K562 (cell line): ENCODE data around the gene PRR7. TPM values are rescaled to one million over a fixed set of nuclear protein-coding genes. Genes with fewer than 3 reads are reported as not detected.

Source experiments
- ATAC-seq: fragments of 200-7000 bp; cut with Tn5 transposase; 3 replicates; pipeline ENCODE4 v1.9.1; 2020; ENCODE audit warnings: moderate library complexity
- Bru-seq: library from RNA; stranded (reverse); fragments of 400-500 nt; gene quantifications from one replicate; lab custom pipeline; 2021; lab: Mats Ljungman, UMichigan
- BruChase-seq, 2 experiments: library from RNA; stranded (reverse); fragments of 400-500 nt; gene quantifications; one replicate each; lab custom pipeline; 2021; lab: Mats Ljungman, UMichigan
- BruUV-seq: library from RNA; stranded (reverse); fragments of 400-500 nt; replicated peaks from 2 replicates; lab custom pipeline; 2021; lab: Mats Ljungman, UMichigan
- CTCF ChIA-PET: fragments of 300-600 bp; formaldehyde crosslinking; extraction: SDS; loops from one replicate; lab custom pipeline; 2021; ENCODE audit warnings: low intra/inter-chr PET ratio; lab: Yijun Ruan, JAX
- POLR2A ChIA-PET: fragments of 300-600, 350-650 bp; sonication (Branson Sonifier 250); formaldehyde crosslinking; extraction: SDS; loops from one replicate; lab custom pipeline; 2021; ENCODE audit warnings: antibody characterized with exemption, inconsistent platforms; lab: Yijun Ruan, JAX
- DNase-seq, 4 experiments: peaks; one replicate each; pipeline versions ENCODE4 v3.0.0 to v3.0.0-alpha.2; 2011 to 2018; ENCODE audit warnings: low spot score in 3 of 4, mixed read lengths in 3 of 4; ENCODE audit errors: extremely low read depth in 1 of 4
- FAIRE-seq: peaks from 2 replicates; lab custom pipeline; 2011; peaks lifted over from hg19 to GRCh38; lab: Jason Lieb, UNC
- H2AFZ ChIP-seq: 2 replicates; pipeline ENCODE4 v1.6.0; 2011; ENCODE audit warnings: low read depth, low read length, control low read depth, inconsistent platforms
- H3K27ac ChIP-seq: fragments of 200-600 bp; 3 replicates; pipeline ENCODE4 v1.8.0; 2011; ENCODE audit warnings: low read depth, mild to moderate bottlenecking, control low read depth, inconsistent platforms, low read length, moderate library complexity, mixed read lengths; ENCODE audit errors: extremely low read depth
- H3K27me3 ChIP-seq, 2 experiments: fragments of 300-600 bp in 1 of 2; 2 replicates in 1 of 2; 3 replicates in 1 of 2; pipeline versions ENCODE4 v1.6.0 to v1.8.0; 2011; ENCODE audit warnings: inconsistent platforms in 2 of 2, low read length in 2 of 2, mild to moderate bottlenecking in 1 of 2, mixed read lengths in 1 of 2, moderate library complexity in 1 of 2; ENCODE audit not compliant: control insufficient read depth in 2 of 2, insufficient read depth in 2 of 2
- H3K36me3 ChIP-seq: fragments of 300-600 bp; 3 replicates; pipeline ENCODE4 v1.8.0; 2011; ENCODE audit warnings: mild to moderate bottlenecking, low read length, inconsistent platforms; ENCODE audit not compliant: control insufficient read depth, insufficient read depth
- H3K4me1 ChIP-seq, 2 experiments: fragments of 200-600 bp in 1 of 2; replicated peaks in 1 of 2; 2 replicates in 1 of 2; 3 replicates in 1 of 2; pipeline versions ENCODE4 v1.5.1 to v1.8.0; 2011; ENCODE audit warnings: inconsistent platforms in 2 of 2, low read length in 2 of 2, mild to moderate bottlenecking in 1 of 2, mixed read lengths in 1 of 2, moderate library complexity in 1 of 2; ENCODE audit not compliant: control insufficient read depth in 2 of 2, insufficient read depth in 2 of 2
- H3K4me2 ChIP-seq: 2 replicates; pipeline ENCODE4 v1.6.1; 2011; ENCODE audit warnings: low read length, control low read depth, inconsistent platforms, mixed read lengths; ENCODE audit not compliant: insufficient read depth
- H3K4me3 ChIP-seq: fragments of 200-600 bp; sonication (generic), shearing (Covaris generic); 2 replicates; pipeline ENCODE4 v1.5.1; 2016; ENCODE audit warnings: control low read depth, inconsistent platforms
- H3K79me2 ChIP-seq: fragments of 200-600 bp; 3 replicates; pipeline ENCODE4 v1.8.0; 2011; ENCODE audit warnings: low read length, inconsistent platforms; ENCODE audit not compliant: control insufficient read depth, insufficient read depth
- H3K9ac ChIP-seq, 2 experiments: 2 replicates each; pipeline versions ENCODE4 v1.6.0 to v1.6.1; 2011; ENCODE audit warnings: low read depth in 2 of 2, low read length in 2 of 2, control low read depth in 1 of 2, inconsistent platforms in 1 of 2, mild to moderate bottlenecking in 1 of 2, mixed read lengths in 1 of 2; ENCODE audit not compliant: insufficient read depth in 1 of 2
- H3K9me1 ChIP-seq: one replicate; pipeline ENCODE4 v1.6.0; 2011; ENCODE audit warnings: inconsistent platforms, mild to moderate bottlenecking, low read length, moderate library complexity; ENCODE audit not compliant: control insufficient read depth, insufficient read depth
- H3K9me3 ChIP-seq: replicated peaks from 2 replicates; pipeline ENCODE4 v1.5.1; 2011; ENCODE audit warnings: low read depth, low read length, inconsistent platforms; ENCODE audit not compliant: control insufficient read depth, insufficient read depth
- H4K20me1 ChIP-seq: replicated peaks from 2 replicates; pipeline ENCODE4 v1.6.1; 2011; ENCODE audit warnings: low read length, inconsistent platforms, mixed read lengths; ENCODE audit not compliant: control insufficient read depth, insufficient read depth
- CBX1 ChIP-seq: sonication (generic); IDR thresholded peaks from 2 replicates; pipeline ENCODE4 v1.6.1; 2016; ENCODE audit warnings: antibody characterized with exemption, low read depth, mild to moderate bottlenecking
- E2F3 ChIP-seq: fragments of 250-450 bp; sonication (Bioruptor Pico); IDR thresholded peaks from 2 replicates; pipeline ENCODE4 v1.4.0; 2020; ENCODE audit warnings: mild to moderate bottlenecking
- HDAC6 ChIP-seq: IDR thresholded peaks from 2 replicates; pipeline ENCODE4 v1.6.1; 2012; ENCODE audit warnings: low read depth, mild to moderate bottlenecking, control low read depth, inconsistent platforms, low read length, moderate library complexity
- MYC ChIP-seq, 2 experiments: fragments of 250-450 bp in 1 of 2; sonication (Bioruptor Pico) in 1 of 2; IDR thresholded peaks; 2 replicates each; pipeline versions ENCODE4 v1.5.1 to v1.6.1; 2012 to 2021; ENCODE audit warnings: low read depth in 2 of 2, borderline replicate concordance in 1 of 2, improper control_type of control experiment in 1 of 2, low read length in 1 of 2, mild to moderate bottlenecking in 1 of 2, moderate library complexity in 1 of 2
- RB1 ChIP-seq: fragments of 450-650 bp; IDR thresholded peaks from 2 replicates; pipeline ENCODE4 v1.6.1; 2017; ENCODE audit warnings: low read depth, mild to moderate bottlenecking
- SP2 ChIP-seq: IDR thresholded peaks from 2 replicates; pipeline ENCODE4 v1.6.1; 2011; ENCODE audit warnings: mild to moderate bottlenecking, low read depth, low read length, moderate library complexity; ENCODE audit not compliant: poor library complexity, severe bottlenecking; ENCODE audit errors: extremely low read depth
- ZNF717 ChIP-seq: fragments of 250-450 bp; sonication (Bioruptor Pico); IDR thresholded peaks from 2 replicates; pipeline ENCODE4 v1.5.0; 2021
- WGBS: fragments of 100-300 bp; shearing (Covaris generic); methylation state at CpG from one replicate; pipeline ENCODE4 v1.1.6; 2016; ENCODE audit warnings: low coverage, mixed read lengths; ENCODE audit not compliant: insufficient coverage; ENCODE audit errors: missing lambda C conversion rate; 5-methylcytosine and 5-hydroxymethylcytosine counted together
- in situ Hi-C: fragments of 300-500 bp; cut with MboI; formaldehyde crosslinking; loops from 4 replicates; pipeline ENCODE4 v1.15.0; 2018; ENCODE audit warnings: inconsistent platforms, mixed read lengths
- intact Hi-C: fragments of 100-400 bp; cut with micrococcal nuclease; formaldehyde crosslinking; loops from 2 replicates; pipeline ENCODE4 v1.14.2; 2022
- long read RNA-seq, 3 experiments: library from polyadenylated mRNA in 2 of 3; library from RNA in 1 of 3; unstranded in 2 of 3; stranded (forward) in 1 of 3; transcript quantifications; one replicate each; pipeline ENCODE4 v2.0.0, GENCODE V29; 2019 to 2022
- polyA minus RNA-seq, 3 experiments: library from RNA; depleted of rRNA, polyadenylated mRNA; stranded (reverse); fragments of >200 nt; gene quantifications; 2 replicates each; pipeline ENCODE4 v1.2.3, GENCODE V29; 2011
- polyA plus RNA-seq, 8 experiments: library from polyadenylated mRNA; depleted of rRNA in 4 of 8; stranded (reverse) in 5 of 8; unstranded in 3 of 8; fragments of >200 nt; fragmentation: Nextera tagmentation in 2 of 8; fragmentation: Illumina TruSeq in 1 of 8; extraction: Ambion mirVana in 2 of 8; extraction: Trizol in 1 of 8; gene quantifications; 2 replicates each; pipeline versions ENCODE4 v1.2.1 to v1.2.3, GENCODE V29; 2011 to 2014; ENCODE audit warnings: inconsistent platforms in 1 of 8, missing spikeins in 1 of 8
- total RNA-seq, 7 experiments: library from RNA; depleted of rRNA in 6 of 7; stranded (reverse); fragments of >200 nt in 6 of 7; fragmentation: Illumina TruSeq in 2 of 7; extraction: Trizol in 2 of 7; gene quantifications; 2 replicates each; pipeline versions ENCODE4 v1.2.1 to v1.2.3, GENCODE V29; 2011 to 2021; ENCODE audit warnings: low replicate concordance in 1 of 7
- TF ChIP-seq, protein P1 (sequence below): IDR thresholded peaks from 2 replicates; pipeline ENCODE4 v1.6.1; 2016; ENCODE audit warnings: missing genetic modification characterization, missing compliant biosample characterization
- TF ChIP-seq, protein P2 (sequence below), 3 experiments: IDR thresholded peaks in 2 of 3; conservative IDR thresholded peaks in 1 of 3; 2 replicates each; pipeline ENCODE4 v1.5.1; 2011 to 2012; ENCODE audit warnings: low read length in 3 of 3, mild to moderate bottlenecking in 3 of 3, control low read depth in 2 of 3, improper control_type of control experiment in 1 of 3, inconsistent platforms in 1 of 3, low read depth in 1 of 3, mixed read lengths in 1 of 3, moderate library complexity in 1 of 3; ENCODE audit not compliant: insufficient read depth in 2 of 3

The PRR7 gene, protein sequence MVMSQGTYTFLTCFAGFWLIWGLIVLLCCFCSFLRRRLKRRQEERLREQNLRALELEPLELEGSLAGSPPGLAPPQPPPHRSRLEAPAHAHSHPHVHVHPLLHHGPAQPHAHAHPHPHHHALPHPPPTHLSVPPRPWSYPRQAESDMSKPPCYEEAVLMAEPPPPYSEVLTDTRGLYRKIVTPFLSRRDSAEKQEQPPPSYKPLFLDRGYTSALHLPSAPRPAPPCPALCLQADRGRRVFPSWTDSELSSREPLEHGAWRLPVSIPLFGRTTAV
- 1.6 TPM in 1 of 2 replicates, not detected in the other for total RNA-seq (2011; cell fraction: chromatin; rRNA removed; ENCODE audit: low replicate concordance)
- 3.3 and 4.7 TPM in 2 replicates for total RNA-seq (2011; cell fraction: nucleolus; rRNA removed)
- total RNA-seq (2011; cell fraction: nucleoplasm; rRNA removed), result 1.0 and 1.9 TPM in 2 replicates
- total RNA-seq (2014; rRNA removed) (11.3 and 14.9 TPM in 2 replicates), total RNA-seq (2014; rRNA removed; fragmentation: Illumina TruSeq; extraction: Trizol) (not detected in 2 replicates), total RNA-seq (2015; rRNA removed; fragmentation: Illumina TruSeq; extraction: Trizol) (0.80 and 1.2 TPM in 2 replicates), total RNA-seq (2021) (9.7 and 10.4 TPM in 2 replicates), polyA plus RNA-seq (2011; rRNA removed) (0.92 and 1.0 TPM in 2 replicates), polyA plus RNA-seq (2014; fragmentation: Illumina TruSeq; extraction: Trizol) (0.24 TPM in 1 of 2 replicates, not detected in the other), polyA plus RNA-seq (2014; fragmentation: Nextera tagmentation; extraction: Ambion mirVana) (not detected), polyA plus RNA-seq (2014; rRNA removed) (10.9 and 11.2 TPM in 2 replicates), polyA minus RNA-seq (2011; rRNA and poly(A)+ RNA removed) (not detected in 2 replicates), Bru-seq, nascent RNA (percentile 51 among the genes with signal in this experiment), BruChase-seq, experiment 1, labeled RNA remaining after a 2-hour chase (percentile 52 among the genes with signal in this experiment), BruChase-seq, experiment 2, labeled RNA remaining after a 6-hour chase (percentile 51 among the genes with signal in this experiment)
- 3.5 and 22.1 TPM in 2 replicates for polyA plus RNA-seq (2011; cell fraction: cytosol; rRNA removed)
- 3.3 and 7.7 TPM in 2 replicates for polyA plus RNA-seq (2011; cell fraction: nucleus; rRNA removed)
- 2.3 and 4.3 TPM in 2 replicates for polyA plus RNA-seq (2012)
- polyA minus RNA-seq (2011; cell fraction: cytosol; rRNA and poly(A)+ RNA removed), result 3.3 and 6.1 TPM in 2 replicates
- 2.1 and 2.6 TPM in 2 replicates for polyA minus RNA-seq (2011; cell fraction: nucleus; rRNA and poly(A)+ RNA removed)
- long read RNA-seq, experiment 1, partial matches to known transcripts, result 3 of 12 reads
- long read RNA-seq, experiment 1, other reads (novel, unspliced or antisense), result 8 of 12 reads
- long read RNA-seq, experiment 2, partial matches to known transcripts, result 10 of 30 reads
- long read RNA-seq, experiment 2, other reads (novel, unspliced or antisense), result 14 of 30 reads
- long read RNA-seq, experiment 3, partial matches to known transcripts, result 2 of 5 reads
- long read RNA-seq, experiment 3, other reads (novel, unspliced or antisense), result 3 of 5 reads

DNA sequence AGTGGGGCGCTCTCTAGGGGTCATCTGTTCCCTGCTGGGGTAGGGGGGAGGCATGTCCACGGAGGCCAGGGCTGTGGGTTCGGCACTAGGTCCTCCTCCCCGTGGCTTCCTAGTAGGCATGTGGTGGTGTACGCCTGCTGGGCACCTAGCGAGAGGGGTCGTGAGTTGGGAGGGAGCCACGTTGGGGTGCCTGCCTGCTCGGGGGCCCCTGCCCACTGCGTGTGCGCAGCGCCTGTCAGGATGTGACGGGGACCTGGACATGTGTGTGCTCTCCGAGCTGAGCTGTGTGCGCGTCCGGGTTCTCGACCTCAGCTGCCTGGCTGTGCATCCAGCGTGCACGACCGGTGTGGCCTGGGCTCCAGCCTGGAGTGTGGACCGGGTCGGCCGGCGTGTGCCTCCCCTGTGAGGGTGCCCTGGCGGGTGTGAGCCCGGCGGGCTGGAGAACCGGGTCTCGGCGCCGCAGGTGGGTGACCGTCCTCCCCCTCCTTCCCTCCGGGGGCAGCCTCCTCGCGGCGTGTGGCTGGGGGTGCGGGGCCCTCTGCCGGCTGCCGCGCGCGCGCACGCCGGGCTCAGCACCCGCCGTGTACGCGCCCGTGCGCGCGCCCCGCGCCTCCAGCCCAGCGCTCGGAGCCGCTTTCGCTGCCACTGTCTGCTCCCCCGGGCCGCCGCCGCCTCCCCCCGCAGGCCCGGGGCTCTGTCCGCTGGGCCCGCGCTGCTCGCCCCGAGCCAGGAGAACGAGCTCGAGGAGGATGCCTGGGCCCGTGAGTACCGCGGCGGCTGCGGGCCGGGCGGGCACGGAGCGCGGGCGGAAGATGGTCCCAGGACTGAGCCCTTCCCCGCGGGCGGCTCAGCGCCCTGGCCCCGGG, at the start of gene PRR7:
Gene PRR7 (plus strand): TSS at position 615 of the 866 bp plus-strand sequence. CDS start 8,254 bp downstream, outside the sequence.
- peak within 1 kb of the TSS; percentile 53 to 95 for H3K9ac ChIP-seq
- DNase-seq (peak; percentile 80 to 86 (median 86)), FAIRE-seq (peak; percentile 68), ATAC-seq (peak; percentile 59)
- in situ Hi-C loops (loop anchor here (5.0 kb wide), 1 partner anchor 54 kb away; no protein-coding TSS in a partner anchor), intact Hi-C loops (loop anchor here (2.0 kb wide), 1 partner anchor 332 kb away; no protein-coding TSS in a partner anchor)
- peak within 1 kb of the TSS; percentile 59 for H3K27ac ChIP-seq
- ChIA-PET CTCF (interaction anchor here (0.6 to 1.9 kb wide), 3 partner anchors 42 to 76 kb away, joined by 3 to 9 read pairs (median 3); no protein-coding TSS in a partner anchor), POLR2A (interaction anchor here (0.5 to 11.8 kb wide), 9 partner anchors 8 to 52 kb away, joined by 3 to 210 read pairs (median 10); partner anchors contain the start of gene GRK6)
- peaks cover 18% of the 10 kb centered on the region; the same call in 1 of the 3 replicates for H3K36me3 ChIP-seq
- WGBS, result 1% methylated on average over 65 of the region's 89 CpGs
- H3K9me3 ChIP-seq, result no peaks in the 10 kb centered on the region
- H3K4me1 ChIP-seq, result peaks cover 19 to 53% of the 10 kb centered on the region in 2 experiments
- peak within 1 kb of the TSS; percentile 81 for H3K4me2 ChIP-seq
- no peaks in the 10 kb centered on the region for H3K79me2 ChIP-seq
- peak within 1 kb of the TSS; percentile 67 for H2AFZ ChIP-seq
- peaks cover 25% of the 10 kb centered on the region for H4K20me1 ChIP-seq
- peak within 1 kb of the TSS; percentile 62 for H3K4me3 ChIP-seq
- H3K27me3 ChIP-seq, result no peaks in the 10 kb centered on the region
- BruUV-seq, result no TSS peak
- H3K9me1 ChIP-seq, result peaks cover 3% of the 10 kb centered on the region
- TF ChIP-seq E2F3 (no peak), RB1 (peak; percentile 27), ZNF717 (CRISPR knock-in tag) (0 out of 2 replicates have a peak, but pooled peaks have one; percentile 85), HDAC6 (peak; percentile 48; the same call in 1 of the 2 replicates), MYC (IDR thresholded peaks at IDR 0.05; ENCODE audit: low read depth, low read length) (peak; percentile 49), MYC (CRISPR knock-in tag; IDR thresholded peaks at IDR 0.05; ENCODE audit: borderline replicate concordance, low read depth) (peak; percentile 87; the same call in 1 of the 2 replicates), SP2 (no peak), CBX1 (peak; percentile 97)
- TF ChIP-seq, protein P1, sequence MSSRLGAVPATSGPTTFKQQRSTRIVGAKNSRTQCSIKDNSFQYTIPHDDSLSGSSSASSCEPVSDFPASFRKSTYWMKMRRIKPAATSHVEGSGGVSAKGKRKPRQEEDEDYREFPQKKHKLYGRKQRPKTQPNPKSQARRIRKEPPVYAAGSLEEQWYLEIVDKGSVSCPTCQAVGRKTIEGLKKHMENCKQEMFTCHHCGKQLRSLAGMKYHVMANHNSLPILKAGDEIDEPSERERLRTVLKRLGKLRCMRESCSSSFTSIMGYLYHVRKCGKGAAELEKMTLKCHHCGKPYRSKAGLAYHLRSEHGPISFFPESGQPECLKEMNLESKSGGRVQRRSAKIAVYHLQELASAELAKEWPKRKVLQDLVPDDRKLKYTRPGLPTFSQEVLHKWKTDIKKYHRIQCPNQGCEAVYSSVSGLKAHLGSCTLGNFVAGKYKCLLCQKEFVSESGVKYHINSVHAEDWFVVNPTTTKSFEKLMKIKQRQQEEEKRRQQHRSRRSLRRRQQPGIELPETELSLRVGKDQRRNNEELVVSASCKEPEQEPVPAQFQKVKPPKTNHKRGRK (tag), result no peak
- TF ChIP-seq, protein P2, sequence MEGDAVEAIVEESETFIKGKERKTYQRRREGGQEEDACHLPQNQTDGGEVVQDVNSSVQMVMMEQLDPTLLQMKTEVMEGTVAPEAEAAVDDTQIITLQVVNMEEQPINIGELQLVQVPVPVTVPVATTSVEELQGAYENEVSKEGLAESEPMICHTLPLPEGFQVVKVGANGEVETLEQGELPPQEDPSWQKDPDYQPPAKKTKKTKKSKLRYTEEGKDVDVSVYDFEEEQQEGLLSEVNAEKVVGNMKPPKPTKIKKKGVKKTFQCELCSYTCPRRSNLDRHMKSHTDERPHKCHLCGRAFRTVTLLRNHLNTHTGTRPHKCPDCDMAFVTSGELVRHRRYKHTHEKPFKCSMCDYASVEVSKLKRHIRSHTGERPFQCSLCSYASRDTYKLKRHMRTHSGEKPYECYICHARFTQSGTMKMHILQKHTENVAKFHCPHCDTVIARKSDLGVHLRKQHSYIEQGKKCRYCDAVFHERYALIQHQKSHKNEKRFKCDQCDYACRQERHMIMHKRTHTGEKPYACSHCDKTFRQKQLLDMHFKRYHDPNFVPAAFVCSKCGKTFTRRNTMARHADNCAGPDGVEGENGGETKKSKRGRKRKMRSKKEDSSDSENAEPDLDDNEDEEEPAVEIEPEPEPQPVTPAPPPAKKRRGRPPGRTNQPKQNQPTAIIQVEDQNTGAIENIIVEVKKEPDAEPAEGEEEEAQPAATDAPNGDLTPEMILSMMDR (IDR thresholded peaks at IDR 0.05 in 2 of 3, conservative IDR thresholded peaks at IDR 0.05 in 1 of 3; ENCODE audit: insufficient read depth in 2 of 3, low read depth in 1 of 3, low read length in 3 of 3), result peak; percentile 11 to 32 (median 17); a peak in 2 of 6 replicates
